Peyer's patch (tissue), 4 donors: ENCODE measurements around the gene SCRN3.

Source experiments
- CTCF ChIP-seq, 6 experiments: fragments of 450-650 bp in 4 of 6; fragments of 200-600 bp in 2 of 6; sonication (generic) in 1 of 6; IDR thresholded peaks; one replicate each; pipeline ENCODE4 v1.5.1; 2017 to 2019; ENCODE audit warnings: antibody characterized with exemption in 6 of 6, mild to moderate bottlenecking in 3 of 6, moderate library complexity in 1 of 6
- POLR2A ChIP-seq, 2 donors: fragments of 450-650 bp; IDR thresholded peaks; one replicate each; pipeline ENCODE4 v1.5.1; 2017; ENCODE audit warnings: antibody characterized with exemption in 2 of 2, mild to moderate bottlenecking in 2 of 2, moderate library complexity in 2 of 2

- TF ChIP-seq CTCF (IDR thresholded peaks at IDR 0.05) = no peak
- TF ChIP-seq POLR2A (IDR thresholded peaks at IDR 0.05) = no peak
Measured at GRCh38 chr2:174436351-174436750, 40.8 kb downstream of the SCRN3 start.
